CD4-positive, alpha-beta T cell treated with Interleukin-1 beta for 1 hour (primary cell): ENCODE data around the gene RMC1.
"Not testable (repeated sequence)": the region's sequence is repeated elsewhere in the genome, so short reads cannot be mapped to it uniquely, and the experiment has no call there.

Experiments used
- DNase-seq, 2 donors: peaks; one replicate each; pipeline ENCODE4 v3.0.0-alpha.2; 2020 to 2022

The RMC1 gene

DNA sequence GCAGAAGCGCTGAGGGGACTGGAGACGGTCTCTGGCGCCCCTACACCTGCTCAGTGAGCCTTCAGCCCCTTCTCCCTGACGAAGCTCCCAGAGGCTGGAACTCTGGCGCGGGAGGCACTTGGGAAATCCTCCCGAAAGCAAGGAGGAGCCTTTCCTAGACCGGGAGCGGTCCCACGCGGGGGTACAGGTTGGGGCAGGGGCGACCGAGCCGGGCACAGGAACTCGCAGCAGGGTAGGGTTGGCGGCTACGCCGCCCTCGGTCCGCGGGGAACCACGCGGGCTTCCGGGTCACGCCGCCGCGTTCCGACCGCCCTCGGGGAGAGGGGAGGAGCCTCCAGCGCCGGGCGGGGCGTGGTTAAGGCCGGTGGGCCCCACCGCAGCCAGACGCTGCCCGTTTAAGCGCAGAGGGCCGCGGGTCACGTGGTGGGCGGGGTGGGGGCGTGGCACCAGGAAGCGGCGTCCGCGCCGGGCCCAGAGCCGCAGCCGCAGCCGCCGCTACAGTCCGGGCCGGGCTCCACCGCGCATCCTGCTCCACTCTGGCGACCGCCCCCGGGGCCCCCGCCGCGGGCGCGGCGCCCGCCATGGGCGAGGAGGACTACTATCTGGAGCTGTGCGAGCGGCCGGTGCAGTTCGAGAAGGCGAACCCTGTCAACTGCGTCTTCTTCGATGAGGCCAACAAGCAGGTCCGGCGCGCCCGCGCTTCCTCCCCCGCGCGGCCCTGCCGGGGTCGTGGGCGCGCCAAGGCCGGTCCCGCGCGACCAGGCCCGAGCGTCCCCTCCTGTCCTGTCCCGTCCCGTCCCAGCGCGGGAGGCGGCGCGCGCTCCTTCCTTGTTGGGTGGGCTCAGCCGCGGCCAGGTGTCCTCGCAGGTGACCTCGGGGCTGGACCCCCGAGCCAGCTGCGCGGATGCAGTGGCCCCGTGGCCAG is at the start of gene RMC1:
RMC1 (plus strand) TSS at position 474 of the 925 bp plus-strand sequence; CDS start at position 582, 108 bp downstream.
- peak; percentile 95 to 97 for DNase-seq

DNA sequence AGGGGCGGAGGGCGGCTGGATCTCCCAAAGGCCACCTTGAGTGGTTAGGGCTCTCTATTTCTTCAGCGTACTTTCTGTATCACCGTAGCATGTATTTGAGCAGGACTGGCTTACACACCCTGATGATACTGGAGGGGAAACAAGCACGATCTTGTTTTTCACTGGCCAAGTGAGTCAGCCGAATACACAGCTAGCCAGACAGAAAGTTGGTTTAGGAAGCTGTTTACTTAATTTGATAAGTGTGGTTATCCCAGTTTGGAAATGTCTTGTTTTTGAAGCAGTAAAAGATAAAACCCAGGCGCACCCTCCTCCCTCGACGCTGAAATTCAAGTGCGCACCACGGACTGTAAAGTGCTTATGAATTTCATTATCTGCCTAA is 49.6 kb upstream of the RMC1 start:
- peak; percentile 3 to 24 for DNase-seq

DNA sequence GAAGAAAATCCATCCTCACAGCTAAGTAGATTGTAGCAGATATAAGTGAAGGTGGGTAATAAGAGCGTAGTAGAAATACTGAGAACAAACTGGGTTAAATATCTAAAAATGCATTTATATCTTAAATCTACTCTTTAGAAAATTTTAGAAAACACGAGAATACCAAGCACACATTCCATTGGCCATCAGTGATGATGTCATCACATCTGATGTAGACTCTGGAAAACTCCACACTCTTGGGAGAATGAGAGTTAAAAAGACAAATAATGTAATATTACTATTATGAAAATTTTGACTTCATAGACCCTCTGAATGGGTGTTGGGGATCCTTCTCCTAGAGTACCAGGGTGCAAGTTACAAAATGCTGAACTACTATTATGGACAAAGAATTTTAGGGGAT is 46.5 kb upstream of the RMC1 start:
- no peak for DNase-seq

DNA sequence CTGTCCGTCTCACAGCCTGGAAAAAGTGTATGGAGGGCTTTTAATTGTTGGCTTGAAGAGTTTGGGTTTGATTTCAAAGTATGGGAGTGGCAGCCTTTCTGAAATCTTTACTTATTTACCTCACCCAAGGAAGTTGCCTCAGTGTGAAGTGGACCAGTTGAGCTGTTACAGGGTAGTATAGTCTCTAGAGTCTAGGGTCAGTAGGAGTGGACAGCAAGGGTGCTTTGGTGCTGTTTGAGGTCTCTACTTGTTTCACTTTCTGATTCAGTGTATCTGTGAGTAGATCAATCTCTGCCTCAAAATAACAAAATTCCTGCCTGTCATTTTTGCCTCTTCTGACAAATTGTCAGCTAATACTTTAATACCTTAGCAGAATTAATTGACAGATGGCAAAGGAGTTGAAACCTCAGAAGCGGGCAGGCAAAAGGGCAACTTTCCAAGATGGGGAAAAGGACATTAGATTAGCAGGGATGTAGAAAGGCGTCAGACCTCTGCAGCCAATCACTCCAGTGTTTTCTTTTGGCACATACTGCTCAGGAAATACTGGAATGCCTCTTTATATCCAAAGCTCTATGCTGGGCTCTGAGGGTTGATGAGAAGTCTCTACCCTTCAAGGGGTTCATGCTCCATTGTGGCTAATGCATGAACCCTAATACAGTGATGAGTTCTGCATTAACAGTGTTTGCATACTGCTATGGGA is 44.3 kb upstream of the RMC1 start:
- DNase-seq, result no peak

DNA sequence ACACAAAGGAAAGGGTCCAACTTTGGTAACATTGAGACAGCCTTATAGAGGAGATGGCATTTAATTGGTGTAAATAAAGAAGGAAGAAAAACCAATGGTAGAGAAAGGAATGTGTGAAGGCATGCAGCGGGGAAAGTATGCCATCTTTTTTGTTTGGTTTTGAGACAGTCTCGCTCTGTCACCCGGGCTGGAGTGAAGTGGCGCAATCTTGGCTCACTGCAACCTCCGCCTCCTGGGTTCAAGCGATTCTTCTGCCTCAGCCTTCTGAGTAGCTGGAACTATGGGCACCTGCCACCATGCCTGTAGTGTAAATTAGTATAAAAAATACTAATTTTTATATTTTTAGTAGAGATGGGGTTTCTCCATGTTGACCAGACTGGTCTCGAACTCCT is 43.8 kb upstream of the RMC1 start:
- no peak for DNase-seq

DNA sequence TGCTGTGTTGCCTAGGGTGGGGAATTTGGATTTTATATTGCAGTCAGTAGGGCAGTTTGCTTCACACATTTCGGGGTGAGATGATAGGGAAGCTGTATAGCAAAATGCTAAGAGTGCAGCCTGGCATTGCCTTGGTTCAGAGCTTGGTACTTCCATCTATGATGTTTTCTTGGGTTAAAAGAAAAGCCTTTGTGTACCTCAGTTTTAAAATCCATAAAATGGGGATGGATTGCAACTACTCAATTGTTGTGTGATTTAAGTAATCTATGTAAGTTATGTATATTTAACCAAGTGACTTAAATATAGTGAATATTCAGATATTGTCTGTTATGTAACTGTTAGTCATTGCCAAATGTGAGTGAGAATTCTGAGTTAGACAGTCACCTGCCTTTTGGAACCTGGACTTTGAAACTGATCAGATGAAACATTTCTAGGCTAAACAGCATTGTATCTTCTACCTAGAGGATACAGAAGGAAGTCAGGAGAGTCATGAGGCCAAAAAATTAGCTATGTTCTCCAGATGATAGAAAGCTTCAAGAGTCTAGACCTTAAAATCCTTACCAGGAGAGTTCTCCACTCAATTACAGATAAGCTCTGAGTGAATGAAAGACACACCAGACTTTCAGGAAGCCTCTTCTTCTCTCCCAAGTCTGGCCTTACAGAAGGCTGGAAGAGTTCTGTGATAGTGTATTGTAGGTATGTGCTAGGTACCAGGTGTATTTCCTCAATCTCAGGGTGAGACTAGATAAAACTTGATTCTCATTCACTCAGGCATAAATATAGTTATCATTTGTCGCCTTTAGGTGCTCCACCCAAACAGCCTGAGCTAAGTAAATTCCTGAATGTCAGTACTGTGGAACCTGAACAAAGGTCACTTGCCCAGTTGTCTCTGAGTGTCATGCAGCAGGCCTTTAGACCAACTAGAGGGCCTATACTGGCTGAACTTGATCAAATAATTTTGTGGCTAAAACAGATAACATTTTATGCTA is 42.7 kb upstream of the RMC1 start:
- no peak for DNase-seq

DNA sequence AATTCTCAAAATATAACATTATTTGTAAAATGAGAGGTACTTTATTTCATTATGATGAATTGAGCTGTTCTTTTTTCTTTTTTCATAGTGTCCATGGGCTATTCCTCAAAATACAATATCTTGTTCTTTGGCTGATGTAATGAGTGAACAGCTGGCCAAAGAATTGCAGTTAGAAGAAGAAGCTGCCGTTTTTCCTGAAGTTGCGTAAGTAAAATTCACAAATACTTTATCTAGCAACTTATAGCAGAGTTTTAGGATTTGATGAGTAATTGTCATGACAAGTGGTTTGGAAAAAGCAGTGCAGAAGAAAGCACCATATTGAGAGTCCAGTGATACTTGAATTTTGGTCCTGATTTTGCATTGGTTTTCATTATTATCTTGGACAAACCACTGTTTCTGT is 40.4 kb upstream of the RMC1 start:
- no peak for DNase-seq

DNA sequence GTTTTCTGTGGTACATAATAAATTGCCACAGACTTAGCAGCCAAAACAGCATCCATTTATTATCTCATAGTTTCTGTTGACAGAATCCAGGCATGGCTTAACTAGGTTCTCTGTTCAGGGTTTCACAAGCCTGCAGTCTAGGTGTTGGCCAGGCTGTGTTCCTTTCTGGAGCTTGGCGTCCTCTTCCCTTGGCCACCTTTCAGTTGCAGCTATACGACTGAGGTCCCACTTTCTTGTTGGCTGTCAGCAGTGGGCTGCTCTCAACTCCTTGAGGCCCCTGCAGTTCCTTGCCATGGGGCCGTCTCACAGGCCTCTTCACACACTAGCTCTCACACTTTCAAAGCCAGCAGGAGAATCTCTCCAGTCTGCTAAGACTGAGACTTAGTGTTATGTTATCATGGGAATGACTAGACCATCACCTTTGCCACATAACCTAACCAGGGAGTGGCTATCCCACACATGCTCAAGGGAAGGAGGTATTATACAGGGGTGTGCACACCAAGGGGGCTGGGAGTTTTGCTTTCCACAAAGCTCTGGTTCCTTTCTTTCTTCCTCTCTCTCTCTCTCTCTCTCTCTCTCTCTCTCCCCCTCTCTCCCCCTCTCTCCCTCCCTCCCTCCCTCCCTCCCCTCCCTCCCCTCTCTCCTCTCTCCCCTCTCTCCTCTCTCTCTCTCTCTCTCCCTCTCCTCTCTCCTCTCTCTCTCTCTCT is 34.4 kb upstream of the RMC1 start:
- no peak for DNase-seq

DNA sequence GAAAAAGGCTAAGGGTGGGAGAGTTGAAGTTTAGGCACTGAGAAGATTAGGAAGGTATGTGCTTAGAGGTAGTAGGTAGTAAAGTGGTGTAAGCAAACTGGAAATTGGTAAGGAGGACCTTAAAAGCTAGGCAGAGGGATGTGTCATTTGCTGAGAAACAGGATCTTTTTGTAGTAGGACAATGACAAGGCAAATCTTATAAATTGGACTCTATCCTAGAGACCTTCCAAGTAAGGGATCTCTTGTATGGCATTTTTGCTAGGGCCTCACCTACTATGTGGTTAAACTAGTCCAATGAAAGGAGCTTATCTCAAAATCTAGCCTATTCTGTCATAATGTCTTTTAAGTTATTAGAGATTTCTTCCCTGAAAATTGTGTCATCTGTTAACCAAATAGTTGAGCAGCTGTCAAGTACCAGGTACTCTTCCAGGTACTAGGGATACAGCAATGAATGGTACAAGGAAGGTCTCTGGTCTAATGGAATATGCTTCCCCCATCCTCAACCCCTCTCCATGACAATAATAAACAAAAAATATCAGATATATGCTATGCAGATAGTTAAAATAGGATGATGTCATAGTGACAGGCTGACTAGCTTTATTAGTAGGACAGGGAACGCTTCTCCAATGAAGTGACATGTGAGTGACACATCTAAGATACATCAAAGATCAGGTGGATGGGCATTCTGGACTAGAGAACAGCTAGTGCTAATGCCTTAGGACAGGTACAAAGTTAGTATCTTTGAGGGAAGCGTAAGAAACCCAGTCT is 32.5 kb upstream of the RMC1 start:
- no peak for DNase-seq

DNA sequence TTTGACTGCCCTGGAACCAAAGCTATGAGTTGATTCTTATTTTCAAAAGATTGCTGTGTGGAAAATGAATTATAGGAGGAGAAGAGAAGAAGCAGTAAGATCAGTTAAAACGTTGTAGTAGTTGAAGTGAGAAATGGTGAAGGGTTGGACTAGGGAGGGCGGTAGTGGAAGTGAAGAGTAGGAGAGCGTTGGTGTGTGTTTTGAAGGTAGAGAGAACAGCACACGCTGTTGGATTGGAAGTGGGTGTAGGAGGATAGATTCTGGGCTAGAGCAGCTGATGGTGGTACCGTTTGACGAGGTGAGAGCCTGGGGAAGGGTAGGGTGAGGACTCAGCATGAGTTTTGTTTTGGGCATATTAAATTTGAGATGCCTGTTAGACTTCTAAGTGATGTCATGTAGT is 31.8 kb upstream of the RMC1 start:
- no peak for DNase-seq

DNA sequence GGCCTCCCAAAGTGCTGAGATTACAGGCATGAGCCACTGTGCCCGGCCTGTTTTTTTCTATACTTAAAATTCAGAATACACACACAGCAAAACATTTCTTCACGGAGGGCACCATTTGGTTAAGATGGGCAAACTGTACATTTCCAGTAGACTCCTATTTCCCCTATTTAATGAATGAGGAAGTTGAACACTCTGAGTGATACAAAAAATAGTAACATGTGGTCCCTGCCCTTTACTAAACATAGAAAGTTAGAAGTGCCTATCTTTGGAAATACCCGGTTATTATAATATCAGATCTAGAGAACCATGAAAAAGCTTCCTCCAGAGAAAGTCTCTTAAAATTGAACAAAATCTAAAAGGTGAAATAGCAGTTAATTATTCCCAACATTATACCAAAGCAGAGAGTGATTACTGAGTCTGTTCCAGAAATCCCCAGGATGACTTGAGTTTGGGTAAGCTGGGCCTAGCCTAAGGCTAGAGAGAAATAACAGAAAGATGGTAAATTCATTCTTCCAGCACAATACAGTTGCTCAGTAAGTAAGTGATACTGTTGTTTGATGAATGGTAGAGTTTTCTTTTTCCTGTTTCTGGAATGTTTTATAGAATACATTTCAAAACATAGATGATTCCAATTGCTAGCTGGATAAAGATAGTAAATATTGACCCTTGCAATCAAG is 23.3 kb upstream of the RMC1 start:
- DNase-seq, result no peak

DNA sequence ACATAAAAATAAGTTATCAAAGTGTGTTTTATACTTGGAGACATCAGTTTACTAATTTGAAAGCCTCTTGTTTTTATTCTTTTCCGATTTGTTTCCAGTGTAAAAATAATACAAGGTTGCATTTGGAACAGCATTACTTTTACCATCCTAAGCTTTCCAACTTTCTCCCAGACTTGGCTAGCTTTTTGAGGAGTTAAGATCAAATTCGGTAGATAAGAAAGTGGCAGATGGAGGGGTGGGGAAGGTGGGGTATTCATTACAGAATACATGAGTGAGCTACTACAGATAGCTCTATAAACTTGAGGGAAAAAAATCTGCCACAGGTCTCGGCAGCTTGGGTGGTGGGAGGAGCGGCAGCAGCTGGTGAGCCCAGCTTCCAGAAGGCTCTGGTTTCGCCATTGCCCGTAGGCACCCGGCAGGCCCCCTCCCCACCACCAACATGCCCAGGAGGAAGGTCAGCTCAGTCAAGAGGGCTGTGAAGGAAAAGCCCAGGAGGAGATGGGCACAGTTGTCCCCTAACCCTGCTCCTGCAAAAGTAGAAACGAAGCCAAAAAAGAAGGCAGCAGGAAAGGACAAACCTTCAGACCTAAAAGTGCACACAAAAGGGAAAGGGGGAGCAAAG is 18.6 kb upstream of the RMC1 start:
- no peak for DNase-seq

DNA sequence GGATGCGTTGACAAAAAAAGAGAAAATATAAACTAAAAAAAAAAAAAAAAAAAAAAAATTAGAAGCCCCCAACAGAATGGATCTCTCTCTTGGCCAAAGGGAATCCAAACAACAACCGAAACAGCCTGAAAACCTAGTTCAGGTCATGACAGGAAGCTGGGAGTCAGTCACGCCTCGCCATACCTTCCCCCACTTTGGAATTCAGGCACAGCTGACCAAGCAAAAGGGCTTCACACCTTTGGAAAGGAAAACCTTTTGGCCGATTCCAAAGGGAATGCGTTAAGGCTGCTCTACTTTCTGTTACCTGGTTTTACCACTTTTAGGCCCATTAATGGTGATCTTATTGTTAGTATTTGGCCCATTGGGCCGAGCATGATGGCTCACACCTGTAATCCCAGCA is 17.9 kb upstream of the RMC1 start:
- no peak for DNase-seq

DNA sequence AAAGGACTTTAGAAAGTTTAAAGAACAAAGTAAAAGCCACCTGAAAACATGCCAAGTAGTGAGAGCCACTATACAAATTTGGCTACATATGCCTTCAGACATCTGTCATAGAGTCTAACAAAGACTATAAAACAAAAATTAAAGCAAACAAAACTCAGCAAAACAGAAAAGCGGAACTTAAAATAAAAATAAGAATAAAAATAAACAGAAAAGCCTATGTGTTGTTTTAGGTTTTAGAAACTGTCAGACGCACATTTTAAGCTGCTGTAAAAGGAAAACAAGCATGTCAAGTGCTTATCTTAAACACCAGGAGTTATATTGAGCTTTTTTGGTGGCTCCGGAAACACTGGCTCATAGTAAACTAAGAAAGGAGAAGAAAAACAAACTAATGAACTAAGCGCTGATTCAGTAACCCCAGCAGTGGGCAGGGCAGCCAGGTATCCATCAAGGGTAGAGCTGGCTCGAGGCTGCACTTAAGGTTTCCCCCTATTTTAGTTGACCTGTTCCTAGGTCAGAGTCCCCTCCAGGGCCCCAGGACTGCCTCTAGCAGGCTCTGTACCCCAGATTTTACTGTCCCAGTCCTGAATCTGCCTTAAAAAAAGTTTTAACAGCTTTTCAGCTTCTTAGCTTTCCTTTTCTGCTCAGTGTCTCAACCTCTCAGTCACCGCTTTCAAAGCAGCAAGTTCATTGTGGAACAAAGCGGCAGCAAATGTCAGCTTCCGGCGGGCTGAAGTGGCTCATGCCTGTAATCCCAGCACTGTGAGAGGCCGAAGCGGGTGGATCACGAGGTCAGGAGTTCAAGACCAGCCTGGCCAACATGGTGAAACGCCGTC is 15.4 kb upstream of the RMC1 start:
- DNase-seq, result peak; percentile 42 to 61

DNA sequence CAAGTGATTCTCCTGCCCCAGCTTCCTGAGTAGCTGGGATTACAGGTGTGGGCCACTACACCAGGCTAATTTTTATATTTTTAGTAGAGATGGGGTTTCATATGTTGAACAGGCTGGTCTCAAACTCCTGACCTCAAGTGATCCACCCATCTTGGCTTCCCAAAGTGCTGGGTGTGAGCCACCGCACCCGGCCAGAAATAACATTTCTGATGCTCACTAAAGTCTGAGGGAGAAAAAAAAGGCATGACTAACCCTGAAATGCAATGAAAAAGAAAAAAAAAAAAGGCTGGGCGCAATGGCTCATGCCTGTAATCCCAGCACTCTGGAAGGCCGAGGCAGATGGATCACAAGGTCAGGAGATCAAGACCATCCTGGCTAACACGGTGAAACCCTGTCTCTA is 13.7 kb upstream of the RMC1 start:
- DNase-seq, result not testable (repeated sequence)

DNA sequence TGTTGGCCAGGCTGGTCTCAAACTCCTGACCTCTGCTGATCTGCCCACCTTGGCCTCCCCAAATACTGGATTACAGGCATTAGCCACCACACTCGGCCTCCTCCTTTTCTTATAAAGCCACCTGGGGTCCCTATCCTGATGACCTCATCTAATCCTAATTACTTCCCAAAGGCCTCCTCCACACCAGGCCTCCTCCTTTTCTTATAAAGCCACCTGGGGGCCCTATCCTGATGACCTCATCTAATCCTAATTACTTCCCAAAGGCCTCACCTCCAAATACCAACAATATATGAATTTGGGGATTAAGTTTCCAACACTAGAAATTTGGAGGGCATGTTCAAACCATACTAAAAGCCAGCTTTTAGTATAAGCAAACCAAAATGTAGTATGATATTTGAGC is 9.7 kb upstream of the RMC1 start:
- no peak for DNase-seq

DNA sequence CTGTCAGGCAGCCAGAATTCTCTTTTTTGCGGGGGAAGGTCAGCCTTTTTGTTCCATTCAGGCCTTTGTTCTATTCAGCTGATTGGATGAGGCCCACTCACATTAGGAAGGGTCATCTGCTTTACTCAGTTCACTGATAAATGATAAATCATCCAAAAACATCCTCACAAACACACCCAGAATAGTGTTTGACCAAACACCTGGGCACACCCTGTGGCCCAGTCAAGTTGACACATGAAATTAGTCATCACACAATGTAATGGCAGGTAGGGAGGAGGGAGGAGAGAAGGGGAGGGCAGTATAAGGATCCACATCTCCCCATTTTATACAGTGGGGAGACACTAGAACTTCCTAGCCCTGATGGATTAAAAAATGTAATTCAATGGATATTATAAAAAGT is 8.3 kb upstream of the RMC1 start:
- no peak for DNase-seq

DNA sequence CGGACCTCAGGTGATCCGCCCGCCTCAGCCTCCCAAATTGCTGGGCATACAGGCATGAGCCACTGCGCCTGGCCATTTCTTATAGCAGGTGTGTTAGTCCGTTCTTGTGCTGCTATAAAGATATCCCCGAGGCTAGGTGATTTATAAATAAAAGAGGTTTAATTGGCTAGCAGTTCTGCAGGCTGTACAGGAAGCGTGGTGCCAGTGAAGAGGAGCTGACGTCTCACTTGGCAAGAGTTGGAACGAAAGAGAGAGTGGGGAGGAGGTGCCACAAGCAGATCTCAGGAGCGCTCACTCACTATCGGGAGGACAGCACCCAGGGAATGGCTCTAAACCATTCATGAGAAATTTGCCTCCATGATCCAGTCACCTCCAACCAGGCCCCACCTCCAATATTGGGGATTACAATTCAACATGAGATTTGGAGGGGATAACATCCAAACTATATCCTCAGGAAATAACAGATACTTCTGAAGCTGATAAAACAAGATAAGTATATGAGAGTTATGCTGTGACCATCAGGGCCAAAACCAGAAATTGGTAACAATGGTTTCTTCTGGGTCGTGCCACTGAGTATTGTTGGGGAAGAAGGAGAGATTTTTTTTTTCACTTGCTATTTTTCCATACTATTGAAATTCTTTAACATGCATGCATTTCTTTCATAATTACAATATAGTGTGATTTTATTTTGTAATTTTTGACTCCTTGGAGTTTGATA is 7.4 kb upstream of the RMC1 start:
- DNase-seq, result no peak

DNA sequence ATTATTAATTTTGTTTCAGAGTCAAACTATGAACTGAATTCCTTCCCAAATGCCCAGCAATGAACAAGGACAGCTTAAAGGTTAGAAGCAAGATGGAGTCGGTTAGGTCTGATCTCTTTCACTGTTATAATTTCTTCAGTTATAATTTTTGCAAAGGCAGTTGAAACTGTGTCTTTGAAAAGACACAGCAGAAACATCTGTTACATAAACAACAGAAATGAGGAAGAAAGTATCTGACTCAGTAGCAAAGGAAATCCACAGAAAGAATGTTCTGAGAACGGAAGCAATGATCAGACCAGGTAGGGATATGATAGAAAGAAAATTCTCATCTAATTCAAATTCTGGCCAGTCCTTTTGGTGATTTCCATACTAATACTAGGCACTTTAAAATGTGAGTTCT is 5.2 kb upstream of the RMC1 start:
- no peak for DNase-seq
